Pons (tissue), 1 donor: ENCODE results near the gene SNRNP27.

Experiments
- DNase-seq: peaks from one replicate; pipeline ENCODE4 v3.0.0-alpha.2; 2016; ENCODE audit warnings: low spot score

SNRNP27 gene

DNA sequence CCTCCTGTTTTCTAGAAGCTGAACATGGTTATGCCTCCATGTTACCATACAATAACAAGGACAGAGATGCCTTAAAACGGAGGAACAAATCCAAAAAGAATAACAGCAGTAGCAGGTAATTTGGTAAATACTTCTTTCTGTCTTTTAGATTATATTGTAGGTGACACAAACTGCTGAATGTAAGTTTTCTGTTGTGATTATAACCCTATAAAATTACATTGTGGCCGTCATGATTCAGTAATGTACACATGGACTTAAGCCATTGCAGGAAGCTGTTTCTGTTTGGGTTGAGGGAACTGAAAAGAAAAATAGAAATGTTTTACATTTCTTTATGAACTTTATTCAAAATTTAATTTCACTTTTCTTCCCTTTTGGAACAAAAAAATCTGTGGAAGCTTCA, 22.4 kb downstream of the SNRNP27 start:
- DNase-seq: no peak

GRCh38 chr2:69917852-69918251, 24.1 kb downstream of the SNRNP27 start:
- DNase-seq: no peak

DNA sequence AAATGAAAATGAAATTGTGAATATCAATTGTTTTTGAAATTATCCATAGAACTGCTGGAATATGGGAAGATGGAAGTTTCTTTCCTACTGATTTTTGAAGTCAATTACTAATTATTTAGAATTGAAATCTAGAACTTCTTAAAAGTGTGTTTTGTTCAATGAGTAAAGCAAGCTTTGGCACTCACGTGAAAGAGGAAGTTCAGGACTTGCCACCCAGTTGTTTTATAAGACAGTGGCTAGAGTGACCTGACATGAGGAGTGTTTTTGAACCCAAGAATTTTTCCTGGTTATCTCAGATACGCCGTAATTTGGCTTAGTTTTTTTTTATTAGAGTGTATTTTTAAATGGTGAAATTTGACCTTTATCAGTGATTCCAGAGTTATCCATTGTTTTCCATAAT, 24.6 kb downstream of the SNRNP27 start:
- no peak for DNase-seq

- DNase-seq: no peak
These were observed 29.4 kb downstream of the SNRNP27 start for GRCh38 chr2:69923116-69923515.

DNA sequence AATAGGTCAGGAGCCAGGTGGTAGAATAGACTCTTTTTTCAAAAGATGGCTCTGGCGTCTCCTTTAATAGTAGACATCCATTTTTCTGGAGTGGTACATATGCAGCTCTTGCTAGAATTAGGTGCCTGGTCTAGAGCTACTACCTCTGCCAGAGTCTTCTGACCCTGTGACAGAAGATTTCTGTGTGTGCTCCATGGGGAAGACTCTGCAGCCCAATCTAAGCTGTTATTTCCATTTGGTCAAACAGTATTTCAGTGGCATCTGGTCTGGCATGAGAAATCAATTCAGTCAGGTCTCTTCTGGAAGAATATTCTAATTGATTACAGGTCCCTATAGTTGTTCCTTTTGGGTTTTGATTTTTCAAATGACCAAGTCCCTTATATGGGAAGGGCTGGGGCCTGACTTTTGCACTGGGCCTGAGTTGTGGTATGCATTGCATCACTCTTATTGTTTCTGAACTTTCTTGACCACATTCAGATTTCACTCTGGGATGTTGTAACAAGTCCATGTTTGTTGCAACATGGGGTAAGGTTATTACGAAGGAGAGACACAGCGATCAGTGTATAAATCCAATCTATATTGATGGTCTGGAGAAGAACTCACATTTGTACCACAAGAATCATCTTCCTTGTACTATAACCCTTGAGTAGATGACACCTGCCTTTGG, 33.2 kb downstream of the SNRNP27 start:
- DNase-seq: no peak

DNA sequence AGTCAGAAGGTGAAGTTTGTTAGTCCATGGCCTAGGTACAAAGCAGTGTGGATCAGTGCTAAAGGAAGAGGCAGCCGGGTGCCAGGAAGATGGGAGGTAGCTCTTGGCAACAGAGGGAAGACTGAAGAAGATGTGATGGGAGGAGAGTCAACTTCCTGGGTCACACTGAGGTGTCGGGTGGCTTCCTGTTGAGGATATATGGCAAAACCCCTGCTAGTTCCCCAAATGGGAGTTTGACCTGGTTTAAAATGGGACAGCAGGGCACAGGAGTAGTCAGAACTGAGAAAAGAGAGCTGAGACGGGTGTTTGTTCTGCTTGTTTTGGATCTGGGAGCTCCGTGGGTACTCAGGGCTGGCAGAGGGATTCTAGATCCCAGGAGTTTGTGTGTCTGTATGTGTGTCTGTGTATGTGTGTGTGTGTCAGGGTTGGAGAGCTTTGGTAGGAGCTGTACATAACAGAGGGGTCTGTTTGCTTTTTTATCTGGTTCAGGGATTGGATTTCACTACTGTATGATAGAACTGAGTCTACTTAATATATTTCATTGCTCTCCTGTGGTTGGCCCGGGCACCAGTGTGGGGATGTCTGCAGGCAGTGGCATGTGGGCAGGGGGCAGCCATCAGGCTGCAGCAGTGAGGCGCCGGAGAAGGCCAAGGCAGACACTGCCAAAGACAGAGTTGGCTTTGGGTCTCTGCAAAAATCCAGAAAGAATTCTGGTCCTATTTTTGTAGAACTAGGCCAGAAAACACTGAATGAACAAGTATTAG, 38.3 kb downstream of the SNRNP27 start:
- DNase-seq: no peak

DNA sequence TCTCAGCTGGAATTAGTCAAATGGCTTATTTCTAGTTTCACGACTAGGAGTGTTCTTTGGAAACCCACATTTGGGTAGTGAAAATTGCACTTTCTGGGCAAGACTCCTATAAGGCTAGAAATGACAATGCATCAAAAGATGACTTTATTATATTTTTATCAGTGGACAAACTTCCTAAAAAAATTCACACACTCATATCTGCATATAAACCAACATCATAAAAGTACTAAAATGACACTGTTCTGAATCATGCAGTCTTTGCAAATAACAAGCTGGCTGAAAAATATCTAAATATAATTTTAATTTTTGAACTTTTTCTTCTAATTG, 38.8 kb downstream of the SNRNP27 start:
- DNase-seq: no peak

- DNase-seq: no peak
These were observed 39.6 kb downstream of the SNRNP27 start for GRCh38 chr2:69933254-69933828.

DNA sequence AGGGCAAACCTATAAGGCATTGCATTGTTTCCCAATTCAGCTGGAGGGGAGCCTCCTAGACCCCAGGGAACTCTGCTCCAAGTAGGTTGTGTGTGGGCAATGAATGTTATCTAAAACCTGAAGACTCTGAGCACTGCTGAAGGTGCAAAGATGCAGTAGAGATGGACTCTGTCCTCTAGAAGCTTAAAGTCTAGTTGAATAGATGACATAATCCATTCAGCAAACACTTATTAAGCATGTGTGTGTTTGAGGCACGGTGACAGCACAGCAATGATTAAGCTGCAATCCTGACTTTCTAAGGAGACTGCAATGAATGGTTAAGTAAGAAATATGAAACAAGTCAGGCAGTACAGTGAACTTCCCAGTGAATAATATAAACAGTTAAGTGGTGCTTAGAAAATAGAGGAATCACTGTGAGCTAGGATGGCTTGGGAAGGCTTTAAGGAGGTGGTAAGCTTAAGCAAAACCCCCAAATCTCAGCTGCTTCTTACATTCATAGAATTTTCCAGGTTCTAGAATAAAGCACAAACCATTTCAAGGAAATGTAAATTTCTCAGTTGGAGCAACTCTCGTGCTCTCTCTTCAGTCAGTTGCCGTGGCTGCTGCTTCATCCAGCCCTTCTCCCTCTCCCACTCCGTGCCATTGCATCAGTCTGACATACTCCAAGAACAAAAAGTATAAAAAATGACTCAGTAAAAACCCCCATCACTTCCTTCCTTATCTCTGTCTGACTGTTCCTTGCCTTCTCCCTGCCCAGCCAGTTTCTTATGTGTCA, 40.3 kb downstream of the SNRNP27 start:
- no peak for DNase-seq

- DNase-seq: no peak
These were observed 40.8 kb downstream of the SNRNP27 start for GRCh38 chr2:69934614-69934908.

DNA sequence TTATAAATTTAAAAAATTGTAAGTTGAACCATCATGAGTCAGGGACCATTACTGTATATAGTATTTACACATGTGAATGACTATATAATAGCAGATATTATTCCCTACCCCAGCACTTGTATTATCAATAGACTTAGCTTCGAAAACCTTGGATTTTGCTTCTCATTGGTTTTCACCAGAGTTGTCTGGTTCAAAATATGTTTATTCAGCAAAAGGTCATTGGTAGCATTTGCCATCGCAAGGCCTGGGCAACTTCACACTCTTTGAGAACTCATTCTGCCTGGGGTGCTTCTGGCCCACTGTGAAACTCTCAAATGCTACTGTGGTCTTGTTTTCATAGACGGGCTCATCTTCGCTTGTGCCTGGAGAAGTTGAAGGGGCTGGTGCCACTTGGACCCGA, 41.3 kb downstream of the SNRNP27 start:
- DNase-seq: no peak

GRCh38 chr2:69936906-69937305, 43.1 kb downstream of the SNRNP27 start:
- DNase-seq: no peak

DNA sequence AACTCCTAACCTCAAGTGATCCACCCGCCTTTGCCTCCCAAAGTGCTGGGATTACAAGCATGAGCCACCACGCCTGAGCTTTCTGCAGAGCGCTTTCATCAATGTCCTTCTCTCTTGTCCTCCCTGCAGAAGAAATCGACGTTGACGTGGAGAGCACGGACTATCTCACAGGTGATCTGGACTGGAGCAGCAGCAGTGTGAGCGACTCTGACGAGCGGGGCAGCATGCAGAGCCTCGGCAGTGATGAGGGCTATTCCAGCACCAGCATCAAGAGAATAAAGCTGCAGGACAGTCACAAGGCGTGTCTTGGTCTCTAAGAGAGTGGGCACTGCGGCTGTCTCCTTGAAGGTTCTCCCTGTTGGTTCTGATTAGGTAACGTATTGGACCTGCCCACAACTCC, 44.2 kb downstream of the SNRNP27 start:
- DNase-seq: no peak

GRCh38 chr2:69939722-69940121, 46.0 kb downstream of the SNRNP27 start:
- no peak for DNase-seq

DNA sequence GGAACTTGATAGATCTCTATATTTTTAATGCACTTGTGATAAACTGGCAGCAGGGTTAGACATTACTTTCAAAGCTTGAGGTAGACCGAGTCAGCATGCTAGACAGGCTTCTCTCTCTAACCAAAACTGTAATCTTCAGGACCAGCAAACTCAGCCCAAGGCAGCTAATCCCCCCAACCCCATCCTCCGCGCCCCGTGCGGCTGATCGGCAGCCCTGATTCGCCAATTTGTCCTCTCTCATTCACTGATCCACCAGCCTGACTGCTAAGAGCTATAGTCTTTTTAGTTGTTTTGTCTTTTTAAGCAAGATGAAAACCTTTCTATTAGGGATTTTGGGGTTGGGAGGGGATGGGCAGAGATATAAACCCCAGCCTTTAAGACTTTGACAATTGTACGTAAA, 46.9 kb downstream of the SNRNP27 start:
- no peak for DNase-seq

- no peak for DNase-seq
These were observed 49.5 kb downstream of the SNRNP27 start for GRCh38 chr2:69943000-69943842.

- no peak for DNase-seq
These were observed 50.2 kb downstream of the SNRNP27 start for GRCh38 chr2:69943843-69944525.

DNA sequence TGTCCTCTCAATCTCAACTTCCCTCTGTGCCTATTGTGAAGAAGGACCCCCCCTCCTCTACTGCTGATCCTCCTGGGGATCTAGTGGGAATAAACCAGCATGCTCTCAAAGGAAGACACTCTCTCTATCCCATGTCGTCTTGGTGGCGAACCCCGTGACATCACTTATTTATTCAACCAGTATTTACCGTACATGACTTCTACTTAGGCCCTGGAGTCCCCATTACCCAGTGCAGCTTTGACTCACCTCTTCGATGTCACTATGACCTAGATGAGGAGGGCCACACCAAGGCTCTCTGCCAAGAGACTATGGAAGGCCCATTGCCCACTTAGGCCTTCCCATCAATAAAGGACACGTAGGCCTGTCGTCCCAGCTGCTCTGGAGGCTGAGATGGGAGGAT, 51.0 kb downstream of the SNRNP27 start:
- no peak for DNase-seq

DNA sequence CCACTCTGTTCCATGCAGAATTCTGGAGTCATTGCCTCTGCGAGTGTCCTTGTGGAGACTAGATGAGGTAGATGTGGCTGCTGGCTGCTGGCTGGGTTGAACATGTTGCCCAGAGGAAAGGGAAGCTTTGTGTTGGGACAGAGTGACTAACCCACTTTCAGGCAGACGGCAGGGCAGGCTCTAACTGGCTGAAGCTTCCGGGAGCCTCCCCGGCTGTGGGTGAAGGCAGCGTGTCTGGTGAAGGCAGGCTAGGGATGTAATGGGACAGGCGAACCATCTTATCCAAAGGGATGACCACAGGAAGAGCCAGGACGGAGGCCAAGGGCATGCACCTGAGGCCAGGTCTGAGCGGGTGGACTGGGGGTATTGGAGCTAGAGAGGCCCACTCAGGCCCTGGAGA, 51.7 kb downstream of the SNRNP27 start:
- no peak for DNase-seq

DNA sequence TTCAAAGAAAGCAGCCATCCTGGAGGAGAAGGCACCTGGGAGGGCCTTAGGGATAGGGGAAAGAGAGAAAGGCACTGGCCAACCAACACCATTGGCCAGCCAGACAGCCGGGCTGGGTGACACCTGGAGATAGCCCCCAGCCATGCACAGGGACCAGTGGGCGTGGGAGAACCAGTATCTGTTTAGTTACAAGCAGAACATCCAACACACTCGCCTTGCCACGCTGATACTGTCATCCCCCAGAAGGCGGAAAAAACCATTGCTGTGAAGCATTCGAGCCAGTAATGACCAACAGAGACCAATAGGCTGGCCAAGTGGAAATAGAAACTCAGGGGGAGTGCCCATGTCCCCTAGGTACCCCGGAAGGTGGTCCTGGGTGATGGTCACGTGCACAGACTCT, 52.2 kb downstream of the SNRNP27 start:
- no peak for DNase-seq
